DND-41 (cell line): Measurements from ENCODE around the gene MALRD1.

Experiments
- ATAC-seq: fragments of 200-7000 bp; cut with Tn5 transposase; 3 replicates; pipeline ENCODE4 v1.9.1; 2021; ENCODE audit warnings: low read depth; ENCODE audit not compliant: insufficient read depth
- DNase-seq: peaks from one replicate; pipeline ENCODE4 v3.0.0-alpha.2; 2020
- H2AFZ ChIP-seq: 2 replicates; pipeline ENCODE4 v1.6.0; 2012; ENCODE audit warnings: low read depth, low read length
- H3K27ac ChIP-seq: 2 replicates; pipeline ENCODE4 v1.5.1; 2012; ENCODE audit warnings: low read length, inconsistent platforms
- H3K27me3 ChIP-seq: fragments of 200-600 bp; sonication (generic); 2 replicates; pipeline ENCODE4 v1.6.0; 2012; ENCODE audit warnings: low read length, mild to moderate bottlenecking, inconsistent platforms; ENCODE audit not compliant: insufficient read depth, poor library complexity
- H3K36me3 ChIP-seq: 2 replicates; pipeline ENCODE4 v1.5.1; 2012; ENCODE audit warnings: low read length, inconsistent platforms; ENCODE audit not compliant: insufficient read depth
- H3K4me1 ChIP-seq: 2 replicates; pipeline ENCODE4 v1.5.1; 2012; ENCODE audit warnings: mild to moderate bottlenecking, low read length; ENCODE audit not compliant: insufficient read depth
- H3K4me2 ChIP-seq: 2 replicates; pipeline ENCODE4 v1.6.0; 2012; ENCODE audit warnings: mild to moderate bottlenecking, moderate library complexity, low read length, inconsistent platforms; ENCODE audit not compliant: insufficient read depth
- H3K4me3 ChIP-seq, 2 experiments: fragments of 200-600 bp in 1 of 2; shearing (Covaris generic) in 1 of 2; 2 replicates each; pipeline ENCODE4 v1.5.1; 2012 to 2016; ENCODE audit warnings: inconsistent platforms in 2 of 2, low read length in 2 of 2, mild to moderate bottlenecking in 2 of 2, low read depth in 1 of 2, moderate library complexity in 1 of 2
- H3K79me2 ChIP-seq: 2 replicates; pipeline ENCODE4 v1.6.0; 2012; ENCODE audit warnings: low read length, inconsistent platforms; ENCODE audit not compliant: insufficient read depth
- H3K9ac ChIP-seq: 2 replicates; pipeline ENCODE4 v1.6.0; 2012; ENCODE audit warnings: low read depth, mild to moderate bottlenecking, inconsistent platforms, low read length, moderate library complexity
- H3K9me3 ChIP-seq: 2 replicates; pipeline ENCODE4 v1.5.1; 2012; ENCODE audit warnings: low read length, moderate library complexity, mild to moderate bottlenecking, inconsistent platforms; ENCODE audit not compliant: insufficient read depth, severe bottlenecking
- H4K20me1 ChIP-seq: 2 replicates; pipeline ENCODE4 v1.6.0; 2012; ENCODE audit warnings: low read length; ENCODE audit not compliant: insufficient read depth
- CTCF ChIP-seq: IDR thresholded peaks from 2 replicates; pipeline ENCODE4 v1.5.1; 2012; ENCODE audit warnings: borderline replicate concordance, low read length, moderate library complexity, mild to moderate bottlenecking; ENCODE audit not compliant: poor library complexity, severe bottlenecking; ENCODE audit errors: extremely low read depth
- EZH2 ChIP-seq: IDR thresholded peaks from 3 replicates; pipeline ENCODE4 v1.6.1; 2012; ENCODE audit warnings: borderline replicate concordance, low read depth, mild to moderate bottlenecking, moderate library complexity, low read length, inconsistent platforms; ENCODE audit not compliant: severe bottlenecking

The MALRD1 gene

GRCh38 chr10:19518632-19519031 is 470.0 kb downstream of the MALRD1 start:
- no peaks in the 10 kb centered on the region for H3K27me3 ChIP-seq
- H3K9ac ChIP-seq, result no peak overlapping the region
- ATAC-seq, result no peak
- no peak overlapping the region for H3K4me3 ChIP-seq
- no peaks in the 10 kb centered on the region for H4K20me1 ChIP-seq
- DNase-seq, result no peak
- H2AFZ ChIP-seq, result no peak overlapping the region
- H3K9me3 ChIP-seq, result no peaks in the 10 kb centered on the region
- H3K36me3 ChIP-seq, result no peaks in the 10 kb centered on the region
- H3K4me1 ChIP-seq, result no peaks in the 10 kb centered on the region
- no peak overlapping the region for H3K27ac ChIP-seq
- H3K79me2 ChIP-seq, result no peaks in the 10 kb centered on the region
- H3K4me2 ChIP-seq, result no peak overlapping the region
- TF ChIP-seq CTCF, result no peak
- TF ChIP-seq EZH2, result no peak

- H3K4me2 ChIP-seq, result no peak overlapping the region
- no peaks in the 10 kb centered on the region for H3K27me3 ChIP-seq
- H3K9ac ChIP-seq, result no peak overlapping the region
- no peaks in the 10 kb centered on the region for H3K79me2 ChIP-seq
- H3K9me3 ChIP-seq, result no peaks in the 10 kb centered on the region
- no peaks in the 10 kb centered on the region for H3K4me1 ChIP-seq
- H3K4me3 ChIP-seq, result no peak overlapping the region
- no peaks in the 10 kb centered on the region for H4K20me1 ChIP-seq
- ATAC-seq, result no peak
- H2AFZ ChIP-seq, result no peak overlapping the region
- TF ChIP-seq CTCF, result no peak
- no peak for TF ChIP-seq EZH2
- no peaks in the 10 kb centered on the region for H3K36me3 ChIP-seq
- no peak for DNase-seq
- H3K27ac ChIP-seq, result no peak overlapping the region
Observed at GRCh38 chr10:19531324-19531723, 482.7 kb downstream of the MALRD1 start.

- Histone ChIP-seq H3K36me3 (no peaks in the 10 kb centered on the region), H3K27ac (no peak overlapping the region), H3K79me2 (no peaks in the 10 kb centered on the region), H3K27me3 (no peaks in the 10 kb centered on the region), H2AFZ (no peak overlapping the region), H3K9me3 (no peaks in the 10 kb centered on the region), H3K4me2 (no peak overlapping the region), H3K9ac (no peak overlapping the region), H4K20me1 (no peaks in the 10 kb centered on the region), H3K4me3 (no peak overlapping the region), H3K4me1 (no peaks in the 10 kb centered on the region)
- no peak for ATAC-seq
- DNase-seq, result no peak
- TF ChIP-seq EZH2, result no peak
- TF ChIP-seq CTCF, result no peak
Observed at GRCh38 chr10:19532411-19532810, 483.8 kb downstream of the MALRD1 start.

GRCh38 chr10:19541299-19541698 is 492.7 kb downstream of the MALRD1 start:
- no peak overlapping the region for H3K27ac ChIP-seq
- no peaks in the 10 kb centered on the region for H3K4me1 ChIP-seq
- no peak for ATAC-seq
- H3K4me2 ChIP-seq, result no peak overlapping the region
- H4K20me1 ChIP-seq, result no peaks in the 10 kb centered on the region
- no peaks in the 10 kb centered on the region for H3K36me3 ChIP-seq
- H3K27me3 ChIP-seq, result no peaks in the 10 kb centered on the region
- H2AFZ ChIP-seq, result no peak overlapping the region
- no peaks in the 10 kb centered on the region for H3K79me2 ChIP-seq
- TF ChIP-seq CTCF (no peak), EZH2 (no peak)
- H3K9me3 ChIP-seq, result no peaks in the 10 kb centered on the region
- H3K4me3 ChIP-seq, result no peak overlapping the region; a peak in 1 of 4 replicates
- no peak for DNase-seq
- H3K9ac ChIP-seq, result no peak overlapping the region
